NOMO-1 treated with DMSO at 0.1 percent for 48 hours (cell line): Measurements from ENCODE around the gene AVPR1B.
"Not testable (repeated sequence)": the region's sequence is repeated elsewhere in the genome, so short reads cannot be mapped to it uniquely, and the experiment has no call there.

ENCODE experiments used
- DNase-seq: peaks from one replicate; lab custom pipeline; 2025; ENCODE audit not compliant: unreplicated experiment; lab: John Stamatoyannopoulos, UW

The AVPR1B gene

DNA sequence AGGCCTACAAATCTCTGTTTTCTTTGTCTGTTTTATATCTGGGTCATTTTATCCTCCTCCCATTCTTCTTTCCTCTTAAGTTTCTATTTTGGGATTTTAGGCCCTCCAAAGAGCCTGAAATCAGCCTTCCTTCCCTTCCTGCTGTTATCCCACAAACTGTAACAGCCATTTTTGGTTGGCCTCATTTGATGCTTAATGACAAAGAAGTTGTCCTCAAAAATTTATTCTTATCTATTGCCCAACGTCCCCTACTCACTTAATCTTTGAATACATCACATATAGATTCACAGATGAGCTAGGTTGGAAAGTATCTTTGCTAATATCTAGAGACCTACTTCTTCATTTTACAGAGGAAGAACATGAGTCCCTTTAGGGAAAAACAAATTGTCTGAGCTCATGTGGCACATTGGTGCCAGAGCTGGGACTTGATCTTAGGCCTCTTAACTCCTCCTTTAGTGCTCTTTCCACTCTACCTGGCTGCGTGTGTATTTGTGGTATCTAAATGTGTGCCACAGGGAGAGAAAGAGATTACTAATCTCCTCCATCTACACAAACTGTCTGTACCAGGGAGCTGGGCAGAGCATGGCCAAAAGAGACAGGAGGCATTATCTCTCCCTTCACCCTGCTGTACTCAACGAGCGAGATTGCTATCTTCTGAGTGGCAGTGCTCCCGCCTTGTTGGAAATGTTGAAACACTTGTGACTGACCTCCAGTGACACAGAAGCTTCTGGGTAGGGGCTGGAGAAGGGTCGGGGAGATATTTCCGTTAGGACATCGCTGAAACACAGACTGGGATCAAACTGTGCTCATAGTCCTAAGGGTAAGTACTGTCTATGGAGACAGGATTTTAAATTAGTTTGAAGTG is 34.1 kb downstream of the AVPR1B start:
- DNase-seq = peak; percentile 91

DNA sequence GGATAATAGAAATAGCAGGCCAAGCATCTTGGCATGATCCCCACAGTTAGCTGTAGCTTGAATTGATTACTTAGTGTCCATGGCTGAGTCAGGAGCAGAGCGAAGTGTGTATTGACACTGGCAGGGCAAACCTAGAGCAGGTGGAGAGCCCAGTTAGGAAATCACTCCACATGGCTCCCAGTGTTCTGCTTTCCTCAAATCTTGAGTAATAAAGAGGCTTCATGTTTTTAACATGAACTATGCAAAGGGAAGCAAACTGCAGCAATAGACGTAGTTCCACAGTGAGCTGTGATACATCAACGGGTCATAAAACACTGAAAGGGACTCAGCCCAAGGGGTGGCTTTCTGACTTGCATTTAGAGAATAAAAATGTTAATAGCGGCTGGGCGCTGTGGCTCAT is 35.3 kb downstream of the AVPR1B start:
- peak; percentile 69 for DNase-seq

DNA sequence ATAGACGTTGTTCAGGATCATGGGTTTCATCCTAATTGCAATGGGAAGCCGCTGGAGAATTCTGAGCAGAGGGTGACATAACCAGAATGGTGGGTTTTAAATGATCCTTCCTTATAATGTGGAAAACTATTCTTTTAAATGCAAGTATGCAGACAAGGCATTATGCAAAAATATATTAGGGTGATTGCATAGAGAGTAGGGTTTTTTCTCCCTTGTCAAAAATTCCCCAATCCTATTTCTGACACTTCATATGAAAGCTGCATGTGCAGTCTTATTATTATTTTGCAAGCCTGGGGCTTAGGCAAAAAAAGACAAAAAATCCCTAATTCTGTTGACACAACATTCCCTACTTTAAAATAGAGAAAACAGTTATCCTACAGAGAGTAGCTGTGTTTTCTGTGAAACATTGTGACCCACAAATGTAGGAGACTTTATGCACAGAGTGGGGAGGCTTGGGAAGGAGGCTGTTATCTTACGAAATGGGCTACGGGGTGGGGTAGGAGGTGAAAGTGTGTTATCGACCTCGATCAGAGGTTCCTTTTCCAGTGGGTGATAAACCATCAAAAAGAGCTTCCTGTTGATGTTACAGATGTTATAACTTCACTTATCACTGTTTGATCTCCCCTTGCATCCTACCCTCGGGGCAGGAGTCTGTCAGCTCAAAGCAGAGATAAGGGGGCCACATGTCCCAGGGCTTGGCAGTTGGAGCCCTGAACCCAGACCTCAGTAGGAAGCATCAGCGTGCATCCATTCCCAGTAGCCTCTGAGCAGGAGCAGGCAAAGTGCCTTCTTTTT is 37.0 kb downstream of the AVPR1B start:
- no peak for DNase-seq

DNA sequence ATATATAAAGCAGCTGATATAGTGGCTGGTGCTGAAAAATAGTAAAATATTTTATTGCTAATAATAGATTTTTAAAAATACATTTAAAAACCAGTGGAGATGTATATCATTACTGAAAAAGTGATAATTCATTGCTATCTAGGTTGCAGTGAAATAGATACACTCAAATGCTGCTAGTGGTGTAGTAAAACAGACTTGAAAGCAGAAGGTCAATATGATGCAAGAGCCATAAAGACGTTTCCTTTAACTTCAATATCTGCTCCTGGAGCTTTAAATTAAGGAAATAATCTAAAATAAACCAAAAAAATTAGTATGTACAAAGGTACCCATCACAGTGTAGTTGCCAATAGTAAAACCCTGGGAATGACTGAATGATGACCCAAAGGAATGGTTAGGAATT is 38.1 kb downstream of the AVPR1B start:
- DNase-seq = peak; percentile 78

DNA sequence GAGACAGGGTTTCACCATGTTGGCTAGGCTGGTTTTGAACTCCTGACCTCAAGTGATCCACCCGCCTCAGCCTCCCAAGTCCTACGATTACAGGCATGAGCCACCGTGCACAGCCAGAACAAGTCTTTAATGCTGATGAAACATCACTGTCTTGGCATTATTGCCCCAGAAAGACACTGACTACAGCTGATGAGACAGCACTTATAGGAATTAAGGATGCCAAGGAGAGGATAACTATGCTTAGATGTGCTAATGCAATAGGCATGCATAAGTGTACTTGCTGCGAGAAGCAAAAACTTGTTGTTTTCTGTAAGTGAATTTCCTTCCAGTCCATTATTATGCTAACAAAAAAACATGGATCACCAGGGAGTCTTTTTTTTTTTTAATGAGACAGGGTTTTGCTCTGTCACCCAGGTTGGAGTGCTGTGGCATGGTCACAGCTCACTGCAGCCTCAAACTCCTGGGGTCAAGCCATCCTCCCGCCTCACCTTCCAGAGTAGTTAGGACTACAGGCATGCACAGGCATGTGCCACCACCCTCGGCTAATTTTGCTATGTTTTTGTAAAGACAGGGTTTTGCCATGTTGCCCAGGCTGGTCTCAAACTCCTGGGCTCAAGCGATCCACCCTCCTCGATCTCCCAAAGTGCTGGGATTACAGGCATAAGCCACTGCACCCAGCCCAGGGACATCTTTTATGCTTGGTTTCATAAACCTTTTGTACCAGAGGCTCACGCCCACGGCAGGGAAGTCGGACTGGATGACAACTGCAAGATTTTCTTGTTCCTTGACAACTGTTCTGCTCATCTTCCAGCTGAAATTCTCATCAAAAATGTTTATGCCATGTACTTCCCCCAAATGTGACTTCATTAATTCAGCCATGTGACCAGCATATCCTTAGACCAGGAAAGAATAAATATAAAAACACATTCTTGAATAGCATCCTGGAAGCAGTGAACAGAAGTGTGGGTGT is 41.1 kb downstream of the AVPR1B start:
- no peak for DNase-seq

DNA sequence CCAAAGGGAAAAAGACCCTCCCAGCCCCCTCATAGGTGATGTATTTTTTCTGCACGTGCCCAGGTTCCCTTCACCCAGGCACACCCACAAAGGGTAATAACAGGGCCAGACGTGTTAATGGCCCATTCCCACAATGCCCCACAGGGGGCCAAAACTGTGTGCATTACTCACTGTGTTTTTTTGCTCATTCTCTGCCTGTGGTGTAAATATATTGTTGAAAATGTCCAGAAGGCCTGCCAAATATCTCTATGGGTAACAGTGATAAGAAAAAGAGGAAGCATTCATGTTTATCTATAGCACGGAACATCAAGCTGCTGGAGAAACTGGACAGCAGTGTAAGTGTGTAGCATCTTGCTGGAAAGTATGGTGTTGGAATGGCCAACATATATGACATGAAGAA is 42.3 kb downstream of the AVPR1B start:
- peak; percentile 64 for DNase-seq

DNA sequence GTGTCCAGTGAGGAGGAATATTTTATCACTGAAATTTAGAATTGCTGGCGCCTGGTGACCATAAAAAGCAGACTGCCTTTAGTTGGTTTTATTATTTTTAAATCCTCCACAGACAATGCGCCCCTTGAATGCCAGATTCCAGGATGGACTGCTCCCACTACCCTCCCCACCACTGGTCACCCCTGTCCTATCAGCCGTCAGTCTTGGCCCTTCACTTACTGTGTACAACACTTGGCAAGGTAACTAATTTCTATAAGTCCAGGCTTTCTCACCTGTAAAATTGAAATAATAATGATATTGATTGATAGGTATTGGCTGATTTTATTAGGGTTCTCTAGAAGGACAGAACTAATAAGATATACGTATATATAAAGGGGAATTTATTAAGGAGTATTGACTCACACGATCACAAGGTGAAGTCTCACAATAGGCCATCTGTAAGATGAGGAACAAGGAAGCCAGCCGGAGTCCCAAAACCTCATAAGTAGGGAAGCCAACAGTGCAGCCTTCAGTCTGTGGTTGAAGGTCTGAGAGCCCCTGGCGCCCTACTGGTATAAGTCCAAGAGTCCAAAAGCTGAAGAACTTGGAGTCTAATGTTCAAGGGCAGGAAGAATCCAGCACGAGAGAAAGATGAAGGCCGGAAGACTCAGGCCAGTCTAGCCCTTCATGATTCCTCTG is 46.4 kb downstream of the AVPR1B start:
- peak; percentile 10 for DNase-seq

DNA sequence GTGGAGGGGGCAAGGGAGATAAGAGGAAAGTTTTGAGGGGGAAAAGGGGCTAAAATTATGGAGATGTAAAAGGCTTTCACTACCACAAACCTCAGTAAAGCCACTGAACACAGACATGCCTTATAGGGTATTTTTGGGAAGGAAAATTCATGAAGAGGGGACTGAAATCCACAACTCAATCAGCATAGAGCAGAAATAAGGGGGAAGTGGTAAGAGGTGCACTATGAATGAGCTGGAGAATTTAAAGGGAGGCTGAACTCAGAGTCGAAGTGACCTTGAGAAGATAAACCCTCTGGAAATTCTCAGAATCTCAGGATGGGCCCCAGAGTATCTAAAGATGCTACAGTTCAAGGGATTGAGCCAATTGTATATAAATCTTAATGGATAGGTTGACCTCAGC is 48.9 kb downstream of the AVPR1B start:
- peak; percentile 34 for DNase-seq

DNA sequence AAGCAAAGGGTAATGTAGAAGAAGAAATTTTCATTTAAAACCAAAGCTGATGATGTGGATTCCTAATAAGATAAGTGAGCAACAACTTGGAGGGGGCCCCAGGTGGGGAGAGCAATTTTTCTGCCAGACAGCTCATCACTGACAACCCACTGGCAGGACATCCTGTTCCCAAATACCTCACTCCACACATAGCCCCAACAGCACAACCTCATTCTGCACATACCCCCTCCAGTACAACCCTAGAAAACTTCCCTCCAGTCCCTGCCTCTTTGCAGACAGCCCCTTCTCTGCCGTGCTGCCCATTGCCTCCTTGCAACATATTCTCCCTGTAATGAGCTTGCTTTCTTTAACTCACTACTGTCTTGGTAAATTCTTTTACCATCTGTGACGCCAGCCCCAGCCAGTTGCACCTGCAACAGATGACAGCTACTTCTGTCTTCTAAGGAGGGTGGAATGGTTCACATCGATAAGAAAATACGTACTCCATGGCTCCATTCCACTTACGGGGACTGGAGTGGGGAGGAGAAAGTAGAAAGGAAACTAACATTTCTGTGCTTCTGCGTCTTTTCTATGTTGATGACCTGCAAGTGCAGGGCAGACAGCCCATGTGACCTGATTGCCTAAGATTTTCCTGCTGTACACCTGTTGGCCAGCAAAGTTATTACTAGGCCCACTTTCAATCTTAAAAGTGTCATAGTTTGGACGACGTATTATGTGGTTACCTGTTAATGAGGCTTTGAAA is 49.5 kb downstream of the AVPR1B start:
- DNase-seq = peak; percentile 31

DNA sequence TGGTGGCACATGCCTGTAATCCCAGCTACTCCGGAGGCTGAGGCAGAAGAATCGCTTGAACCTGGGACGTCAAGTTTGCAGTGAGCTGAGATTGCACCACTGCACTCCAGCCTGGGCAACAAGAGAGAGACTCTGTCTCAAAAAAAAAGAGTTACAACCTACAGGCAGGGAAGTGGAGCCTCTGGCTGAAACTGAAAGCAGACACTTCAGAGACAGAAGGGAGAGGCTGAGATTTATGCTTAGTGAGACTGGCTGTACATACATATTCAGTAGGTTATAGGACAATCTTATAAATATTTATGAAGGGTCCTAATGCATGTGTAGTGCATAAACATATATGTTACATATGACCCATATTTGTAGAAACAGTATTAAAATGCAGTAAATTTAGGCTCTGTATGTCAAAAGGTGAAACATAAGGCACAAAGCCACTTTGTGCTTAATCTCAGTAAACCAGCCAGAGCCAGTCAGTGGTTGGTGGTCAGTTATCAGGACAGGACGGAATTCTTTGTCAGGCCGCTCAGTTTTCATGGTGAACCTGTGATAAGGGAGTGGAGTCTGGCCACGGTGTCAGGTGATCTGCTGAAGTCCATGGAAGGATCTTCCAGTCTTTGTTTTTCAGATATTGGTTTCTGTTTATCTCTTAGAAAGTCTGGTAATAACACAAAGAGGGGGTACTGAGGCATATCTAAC is 50.6 kb downstream of the AVPR1B start:
- DNase-seq = peak; percentile 75

DNA sequence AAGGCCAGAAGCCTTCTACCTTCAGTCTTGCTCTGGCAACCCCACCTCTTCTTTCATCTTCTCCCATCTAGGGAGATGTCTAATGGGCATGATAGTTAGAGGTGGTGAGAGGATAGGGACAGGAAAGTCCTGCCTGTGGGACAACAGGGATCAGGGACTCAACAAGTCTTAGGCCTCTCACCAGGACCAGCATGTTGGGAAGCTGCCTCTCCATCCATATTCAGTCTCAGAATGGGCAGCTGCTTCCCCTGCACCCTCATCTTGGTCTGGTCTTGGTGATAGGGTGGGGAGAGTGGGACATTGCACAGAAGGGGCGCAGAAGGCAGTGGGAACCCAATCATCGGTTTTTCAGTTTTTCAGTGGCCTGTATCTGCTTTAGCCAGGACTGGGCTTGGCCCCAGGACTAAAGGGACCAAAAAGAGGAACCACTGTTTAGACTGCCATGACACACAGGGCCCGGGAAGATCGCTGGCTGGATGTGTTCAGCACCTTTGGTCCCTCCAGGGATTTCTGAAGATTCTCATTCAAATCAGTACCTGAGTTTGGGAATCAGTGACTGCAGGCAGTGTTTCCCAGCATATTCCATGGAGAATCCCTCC is 51.5 kb downstream of the AVPR1B start:
- DNase-seq = no peak

DNA sequence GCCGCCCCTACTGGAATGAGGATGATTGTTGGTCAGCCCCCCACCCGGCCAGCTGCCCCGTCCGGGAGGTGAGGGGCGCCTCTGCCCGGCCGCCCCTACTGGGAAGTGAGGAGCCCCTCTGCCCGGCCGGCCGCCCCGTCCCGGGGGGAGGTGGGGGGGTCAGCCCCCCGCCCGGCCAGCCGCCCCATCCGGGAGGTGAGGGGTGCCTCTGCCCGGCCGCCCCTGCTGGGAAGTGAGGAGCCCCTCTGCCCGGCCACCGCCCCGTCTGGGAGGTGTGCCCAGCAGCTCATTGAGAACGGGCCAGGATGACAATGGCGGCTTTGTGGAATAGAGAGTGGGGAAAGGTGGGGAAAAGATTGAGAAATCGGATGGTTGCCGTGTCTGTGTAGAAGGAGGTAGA is 52.7 kb downstream of the AVPR1B start:
- not testable (repeated sequence) for DNase-seq

DNA sequence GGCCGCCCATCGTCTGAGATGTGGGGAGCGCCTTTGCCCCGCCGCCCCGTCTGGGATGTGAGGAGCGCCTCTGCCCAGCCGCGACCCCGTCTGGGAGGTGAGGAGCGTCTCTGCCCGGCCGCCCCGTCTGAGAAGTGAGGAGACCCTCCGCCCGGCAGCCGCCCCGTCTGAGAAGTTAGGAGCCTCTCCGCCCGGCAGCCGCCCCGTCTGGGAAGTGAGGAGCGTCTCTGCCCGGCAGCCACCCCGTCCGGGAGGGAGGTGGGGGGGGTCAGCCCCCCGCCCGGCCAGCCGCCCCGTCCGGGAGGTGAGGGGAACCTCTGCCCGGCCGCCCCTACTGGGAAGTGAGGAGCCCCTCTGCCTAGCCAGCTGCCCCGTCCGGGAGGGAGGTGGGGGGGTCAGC is 53.2 kb downstream of the AVPR1B start:
- not testable (repeated sequence) for DNase-seq

DNA sequence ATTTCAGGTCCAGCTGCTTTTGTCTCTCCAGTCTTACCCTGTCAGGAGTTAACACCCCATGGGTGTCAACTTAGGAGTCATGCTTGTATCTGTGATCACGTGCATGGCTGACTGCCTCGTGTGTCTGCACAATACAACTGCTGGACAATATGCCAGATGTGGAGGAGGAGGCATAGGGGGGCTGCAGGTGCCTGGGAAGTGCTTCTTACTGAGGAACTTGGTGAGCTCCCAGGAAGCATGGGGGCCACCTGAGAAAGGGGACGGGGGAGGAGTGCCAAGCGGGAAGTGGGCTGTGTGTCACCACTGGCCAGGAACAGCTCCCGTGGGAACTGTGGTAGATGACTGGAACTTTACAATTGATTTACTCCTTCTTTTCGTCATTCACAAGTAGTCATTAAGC is 54.7 kb downstream of the AVPR1B start:
- no peak for DNase-seq

DNA sequence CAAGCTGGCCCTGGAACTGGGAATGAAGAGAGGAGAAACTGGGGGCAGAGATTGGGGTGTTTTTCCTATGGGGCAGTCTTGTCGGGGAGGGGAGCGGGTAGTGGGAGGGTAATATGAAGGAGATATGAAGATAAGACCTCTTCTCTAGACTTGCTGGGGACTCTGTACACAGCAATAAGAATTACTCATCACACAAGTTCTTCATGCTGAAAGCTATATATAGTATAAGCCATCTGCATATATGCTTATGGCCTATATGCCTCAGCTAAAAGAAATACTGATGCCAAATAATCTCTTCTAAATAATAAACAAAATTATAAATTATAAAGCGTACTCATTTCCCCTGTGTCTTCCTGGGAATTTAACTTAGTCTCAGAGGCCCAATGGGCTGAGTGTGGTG is 56.3 kb downstream of the AVPR1B start:
- no peak for DNase-seq
